OCI-M1 (cell line): Measurements from ENCODE around the gene SLC5A4.
"Not testable (repeated sequence)": the region's sequence is repeated elsewhere in the genome, so short reads cannot be mapped to it uniquely, and the experiment has no call there.

Experiments
- DNase-seq: peaks from one replicate; lab custom pipeline; 2025; lab: John Stamatoyannopoulos, UW

SLC5A4 gene

GRCh38 chr22:32255217-32255616 lies at the start of gene SLC5A4:
TSS of gene SLC5A4 (minus strand) at chr22:32255347. CDS start at chr22:32255329, 18 bp downstream.
- DNase-seq: no peak

GRCh38 chr22:32293921-32294320 lies 38.8 kb upstream of the SLC5A4 start:
- not testable (repeated sequence) for DNase-seq

GRCh38 chr22:32286290-32286840 lies 31.2 kb upstream of the SLC5A4 start:
- DNase-seq: peak; percentile 6

- DNase-seq: no peak
These were observed 25.9 kb upstream of the SLC5A4 start for GRCh38 chr22:32281072-32281471.

- not testable (repeated sequence) for DNase-seq
These were observed 20.2 kb upstream of the SLC5A4 start for GRCh38 chr22:32275353-32275752.

GRCh38 chr22:32271389-32271788 lies 16.2 kb upstream of the SLC5A4 start:
- no peak for DNase-seq

GRCh38 chr22:32270641-32271369 lies 15.7 kb upstream of the SLC5A4 start:
- no peak for DNase-seq

- DNase-seq: no peak
These were observed 14.2 kb upstream of the SLC5A4 start for GRCh38 chr22:32269316-32269715.

- DNase-seq: no peak
These were observed 11.9 kb upstream of the SLC5A4 start for GRCh38 chr22:32267011-32267410.

- DNase-seq: peak; percentile 80
These were observed 11.0 kb upstream of the SLC5A4 start for GRCh38 chr22:32265882-32266767.

- DNase-seq: not testable (repeated sequence)
These were observed 8.5 kb upstream of the SLC5A4 start for GRCh38 chr22:32263678-32264077.

- no peak for DNase-seq
These were observed 6.2 kb upstream of the SLC5A4 start for GRCh38 chr22:32261306-32261705.

- DNase-seq: no peak
These were observed 3.6 kb upstream of the SLC5A4 start for GRCh38 chr22:32258791-32259190.

GRCh38 chr22:32255726-32256125 lies 579 bp upstream of the SLC5A4 start:
- no peak for DNase-seq

GRCh38 chr22:32249231-32249630 lies 5.9 kb downstream of the SLC5A4 start:
- DNase-seq: no peak

- no peak for DNase-seq
These were observed 6.9 kb downstream of the SLC5A4 start for GRCh38 chr22:32248276-32248675.

GRCh38 chr22:32246166-32246565 lies 9.0 kb downstream of the SLC5A4 start:
- DNase-seq: no peak

GRCh38 chr22:32245042-32245441 lies 10.1 kb downstream of the SLC5A4 start:
- DNase-seq: no peak

- no peak for DNase-seq
These were observed 10.6 kb downstream of the SLC5A4 start for GRCh38 chr22:32244547-32244946.

GRCh38 chr22:32240461-32240860 lies 14.7 kb downstream of the SLC5A4 start:
- no peak for DNase-seq

- DNase-seq: no peak
These were observed 17.2 kb downstream of the SLC5A4 start for GRCh38 chr22:32237906-32238305.

GRCh38 chr22:32236970-32237369 lies 18.2 kb downstream of the SLC5A4 start:
- DNase-seq: no peak

- DNase-seq: no peak
These were observed 22.1 kb downstream of the SLC5A4 start for GRCh38 chr22:32233091-32233490.
